GM12878 (cell line): ENCODE measurements around the gene VAV2.

Experiments
- TCF12 ChIP-seq: IDR thresholded peaks from 2 replicates; pipeline ENCODE4 v1.6.1; 2011; ENCODE audit warnings: low read depth, mild to moderate bottlenecking, low read length
- TF ChIP-seq, protein P1 (sequence below), 3 experiments: IDR thresholded peaks in 2 of 3; conservative IDR thresholded peaks in 1 of 3; 2 replicates each; pipeline ENCODE4 v1.5.1; 2011; ENCODE audit warnings: low read depth in 3 of 3, low read length in 3 of 3, mild to moderate bottlenecking in 3 of 3, control low read depth in 2 of 3, moderate library complexity in 2 of 3, inconsistent platforms in 1 of 3, mixed read lengths in 1 of 3; ENCODE audit not compliant: control insufficient read depth in 2 of 3, insufficient read depth in 1 of 3; ENCODE audit errors: extremely low read depth in 1 of 3

DNA sequence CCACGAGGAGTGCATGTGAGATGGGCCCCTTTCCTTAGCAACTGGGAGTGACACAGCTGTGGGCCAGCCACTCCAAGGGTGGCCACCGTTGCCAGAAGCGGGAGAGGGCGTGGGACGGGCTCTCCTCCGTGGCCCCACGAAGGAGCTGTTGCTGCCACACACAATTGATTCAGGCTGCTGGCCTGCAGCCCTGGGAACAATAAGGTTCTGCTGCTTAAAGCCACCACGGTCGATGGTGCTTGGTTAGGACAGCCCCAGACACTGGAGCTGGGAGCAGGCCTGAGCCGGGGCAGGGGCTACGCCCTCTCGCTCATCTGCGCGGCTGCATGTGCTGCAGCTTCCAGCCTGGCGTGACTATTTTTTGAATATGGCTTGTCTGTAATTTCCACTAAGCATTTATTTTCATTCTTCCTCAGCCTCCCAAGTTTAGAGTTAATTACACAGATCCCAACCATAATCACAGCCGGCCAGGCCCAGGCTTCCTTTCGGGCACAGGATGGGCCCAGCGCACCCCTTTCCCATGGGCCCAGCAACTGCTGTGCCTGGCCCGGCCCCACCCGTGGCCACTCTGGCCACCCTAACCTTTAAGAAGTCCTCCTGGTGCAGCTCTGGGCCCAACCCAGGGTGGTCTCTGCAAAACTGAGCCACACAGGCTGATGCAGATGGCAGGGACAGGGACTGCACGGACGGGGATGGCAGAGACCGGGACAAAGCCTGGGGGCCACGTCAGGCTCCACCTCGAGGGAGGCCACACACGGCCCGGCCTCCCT, 49.7 kb downstream of the VAV2 start:
- no peak for TF ChIP-seq TCF12
- TF ChIP-seq, protein P1, sequence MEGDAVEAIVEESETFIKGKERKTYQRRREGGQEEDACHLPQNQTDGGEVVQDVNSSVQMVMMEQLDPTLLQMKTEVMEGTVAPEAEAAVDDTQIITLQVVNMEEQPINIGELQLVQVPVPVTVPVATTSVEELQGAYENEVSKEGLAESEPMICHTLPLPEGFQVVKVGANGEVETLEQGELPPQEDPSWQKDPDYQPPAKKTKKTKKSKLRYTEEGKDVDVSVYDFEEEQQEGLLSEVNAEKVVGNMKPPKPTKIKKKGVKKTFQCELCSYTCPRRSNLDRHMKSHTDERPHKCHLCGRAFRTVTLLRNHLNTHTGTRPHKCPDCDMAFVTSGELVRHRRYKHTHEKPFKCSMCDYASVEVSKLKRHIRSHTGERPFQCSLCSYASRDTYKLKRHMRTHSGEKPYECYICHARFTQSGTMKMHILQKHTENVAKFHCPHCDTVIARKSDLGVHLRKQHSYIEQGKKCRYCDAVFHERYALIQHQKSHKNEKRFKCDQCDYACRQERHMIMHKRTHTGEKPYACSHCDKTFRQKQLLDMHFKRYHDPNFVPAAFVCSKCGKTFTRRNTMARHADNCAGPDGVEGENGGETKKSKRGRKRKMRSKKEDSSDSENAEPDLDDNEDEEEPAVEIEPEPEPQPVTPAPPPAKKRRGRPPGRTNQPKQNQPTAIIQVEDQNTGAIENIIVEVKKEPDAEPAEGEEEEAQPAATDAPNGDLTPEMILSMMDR (IDR thresholded peaks at IDR 0.05 in 2 of 3, conservative IDR thresholded peaks at IDR 0.05 in 1 of 3; ENCODE audit: control insufficient read depth in 2 of 3, extremely low read depth in 1 of 3, insufficient read depth in 1 of 3, low read depth in 3 of 3, low read length in 3 of 3), result no peak
